Activated T-cell treated with anti-CD3 and anti-CD28 coated beads for 48 hours (primary cell): ENCODE data around the gene KCNH8.

Source experiments
- DNase-seq: peaks from one replicate; pipeline ENCODE4 v3.0.0-alpha.2; 2020; ENCODE audit warnings: low read depth

The KCNH8 gene

DNA sequence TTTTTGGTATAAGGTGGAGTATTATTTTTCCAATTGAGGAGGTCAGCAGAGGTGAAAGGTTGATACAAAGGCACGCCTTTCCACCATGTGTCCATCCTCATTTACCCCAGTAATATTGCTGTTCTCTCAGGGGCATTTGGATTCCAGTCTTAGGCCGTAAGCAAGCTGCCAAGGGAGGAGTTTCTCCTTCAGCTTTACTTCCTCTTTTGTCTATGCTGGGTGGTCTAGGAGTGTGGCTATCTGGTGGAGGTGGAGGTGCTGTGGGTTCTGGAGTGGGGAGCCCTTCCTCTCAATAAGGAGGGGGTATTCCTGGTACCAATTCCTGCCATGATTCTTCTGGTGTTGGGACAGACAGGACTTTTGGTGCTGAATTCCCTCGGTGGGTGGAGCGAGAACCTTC is 340.6 kb downstream of the KCNH8 start:
- DNase-seq, result no peak

DNA sequence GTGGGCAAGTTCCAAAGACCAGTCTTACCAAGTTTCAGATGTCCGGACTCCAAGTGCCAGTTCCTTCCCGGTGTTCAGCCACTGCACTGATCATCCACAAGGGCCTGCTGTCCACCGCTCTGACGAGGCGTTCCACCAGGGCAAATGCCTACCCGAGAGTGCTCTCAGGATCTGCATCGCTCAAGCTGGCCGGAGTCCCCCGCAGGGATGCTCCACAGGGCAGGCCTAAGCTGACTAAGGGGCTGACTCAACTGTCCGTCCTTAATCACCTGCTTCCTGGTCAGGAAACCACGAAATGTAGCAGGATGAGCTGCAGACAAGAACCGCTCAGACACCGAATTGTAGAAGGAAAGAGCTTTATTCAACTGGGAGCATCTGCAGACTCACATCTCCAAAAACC is 341.6 kb downstream of the KCNH8 start:
- no peak for DNase-seq

DNA sequence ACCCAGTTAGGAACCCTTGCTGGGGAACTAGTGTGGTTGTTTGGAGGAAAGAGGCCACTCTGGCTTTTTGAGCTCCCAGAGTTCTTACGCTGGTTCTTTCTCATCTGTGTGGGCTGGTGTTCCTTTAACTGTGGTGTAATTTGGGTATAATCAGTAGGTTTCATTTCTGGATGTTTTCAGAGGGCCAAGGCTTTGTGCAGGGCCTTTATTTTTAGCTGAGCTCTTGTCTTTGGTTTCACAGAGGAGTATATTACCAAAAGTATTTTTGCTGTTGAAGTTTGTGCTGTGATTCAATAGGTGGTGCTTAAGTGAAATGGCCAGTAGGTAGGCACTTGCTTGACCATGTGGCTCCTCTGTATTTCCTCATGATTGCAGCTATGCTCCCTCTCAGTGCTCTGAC is 357.9 kb downstream of the KCNH8 start:
- no peak for DNase-seq

DNA sequence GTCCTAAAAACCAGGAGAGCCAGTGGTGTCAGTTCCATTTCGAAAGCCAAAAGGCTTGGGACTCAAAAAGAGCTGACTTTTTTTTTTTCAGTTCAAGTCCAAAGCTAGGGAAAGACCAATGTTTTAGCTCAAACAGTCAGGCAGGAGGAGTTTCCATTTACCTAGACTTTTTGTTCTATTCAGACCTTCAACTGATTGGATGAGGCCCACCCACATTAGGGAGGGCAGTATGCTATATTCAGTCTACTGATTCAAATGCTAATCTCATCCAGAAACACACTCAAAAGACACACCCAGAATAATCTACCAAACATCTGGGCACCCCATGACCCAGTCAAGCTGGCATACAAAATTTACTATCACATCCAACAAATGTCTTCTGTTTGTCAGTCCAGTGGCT is 374.0 kb downstream of the KCNH8 start:
- DNase-seq, result no peak

DNA sequence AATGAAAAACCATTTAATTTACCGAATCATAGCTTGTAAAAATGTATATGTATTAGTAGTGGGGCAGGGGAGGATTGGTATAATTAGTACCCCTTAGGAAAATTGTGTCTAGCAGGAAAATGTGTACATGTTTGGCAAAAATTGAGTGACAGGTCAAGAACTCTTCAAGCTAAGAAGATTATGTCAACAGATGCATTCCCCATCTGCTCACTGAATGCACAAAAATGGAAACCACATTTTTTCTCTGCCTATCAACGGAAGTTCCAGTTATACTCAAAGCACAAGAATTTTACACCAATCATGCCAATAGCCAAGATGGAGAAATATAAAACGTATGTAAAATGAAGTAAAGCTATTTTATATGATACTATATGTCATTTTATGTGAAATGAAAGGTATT is 377.8 kb downstream of the KCNH8 start:
- no peak for DNase-seq

DNA sequence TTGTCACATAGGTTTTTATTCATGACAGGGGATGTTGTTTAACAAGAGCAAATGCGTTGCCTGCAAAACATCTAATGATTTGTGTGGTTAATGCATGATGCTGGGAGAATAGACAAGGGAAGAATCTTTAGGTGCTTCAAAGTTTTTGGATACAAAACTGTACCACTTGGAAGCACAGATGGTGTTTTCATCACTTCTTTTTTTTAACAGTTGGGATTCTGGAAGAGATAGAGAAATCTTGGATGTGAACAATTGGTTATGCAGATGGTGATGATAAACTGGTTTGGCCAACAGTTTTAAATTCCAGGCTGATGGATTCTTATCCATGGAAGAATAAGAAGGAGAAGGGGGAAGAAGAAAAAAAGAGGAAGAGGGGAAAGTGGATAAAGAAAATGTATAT is 379.4 kb downstream of the KCNH8 start:
- no peak for DNase-seq

DNA sequence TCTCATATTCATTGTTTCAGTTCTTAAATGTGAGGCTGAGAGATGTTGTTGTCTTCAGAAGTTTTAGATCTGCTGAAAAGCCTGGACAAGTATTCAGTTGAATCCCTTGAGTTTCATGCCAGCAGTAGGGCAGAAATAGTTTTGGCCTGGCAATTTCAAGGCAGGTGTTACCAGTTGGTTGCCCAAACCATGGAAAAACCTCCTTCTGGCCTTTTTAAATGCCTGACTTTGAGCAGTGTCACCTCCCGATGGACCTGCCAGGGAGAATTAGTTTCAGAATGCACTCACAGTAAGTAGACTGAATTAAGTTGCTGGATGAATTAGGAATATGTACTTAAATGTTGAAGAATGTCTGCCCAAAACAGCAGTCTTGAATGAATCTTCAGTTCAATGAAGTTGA is 383.1 kb downstream of the KCNH8 start:
- DNase-seq, result no peak

DNA sequence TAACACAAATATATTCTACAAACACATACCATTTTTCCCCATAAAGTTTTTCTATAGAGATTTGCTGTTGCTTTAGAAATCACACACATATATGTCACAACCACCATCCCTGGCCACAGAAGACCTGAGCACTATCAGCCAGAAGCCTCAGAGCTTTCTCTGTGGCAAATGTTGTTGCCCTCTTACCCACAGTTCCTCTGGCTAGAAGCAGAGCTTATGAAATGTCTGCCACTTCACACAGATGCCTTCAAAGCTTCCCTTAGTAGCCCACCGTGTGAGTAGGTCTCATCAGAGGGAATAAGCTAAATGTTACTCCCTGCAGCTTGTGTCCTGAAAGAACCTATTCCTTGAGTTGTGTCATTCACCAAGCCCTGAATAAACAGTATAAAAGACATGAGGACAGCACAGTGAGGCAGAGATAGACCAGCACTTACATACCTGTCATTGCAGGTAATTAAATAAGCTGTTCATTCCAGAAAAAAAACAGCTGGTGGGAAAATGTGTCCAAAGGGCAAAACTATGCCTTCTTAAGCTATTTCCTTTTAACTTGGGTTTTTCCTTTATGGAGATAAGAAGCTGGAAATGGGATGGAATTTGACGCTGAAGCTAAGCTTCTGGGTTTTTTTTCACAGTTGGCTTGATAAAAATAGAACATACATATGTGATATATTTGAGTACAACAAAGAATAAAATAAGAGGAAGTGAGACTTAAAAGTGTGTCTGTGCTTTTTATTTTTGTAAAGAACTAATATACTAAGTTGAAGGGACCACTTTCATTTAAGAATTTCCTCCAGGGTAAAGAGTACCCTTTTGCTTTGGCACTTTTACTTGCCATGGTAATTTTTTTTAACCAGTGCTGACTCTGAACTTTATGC is 391.4 kb downstream of the KCNH8 start:
- no peak for DNase-seq

DNA sequence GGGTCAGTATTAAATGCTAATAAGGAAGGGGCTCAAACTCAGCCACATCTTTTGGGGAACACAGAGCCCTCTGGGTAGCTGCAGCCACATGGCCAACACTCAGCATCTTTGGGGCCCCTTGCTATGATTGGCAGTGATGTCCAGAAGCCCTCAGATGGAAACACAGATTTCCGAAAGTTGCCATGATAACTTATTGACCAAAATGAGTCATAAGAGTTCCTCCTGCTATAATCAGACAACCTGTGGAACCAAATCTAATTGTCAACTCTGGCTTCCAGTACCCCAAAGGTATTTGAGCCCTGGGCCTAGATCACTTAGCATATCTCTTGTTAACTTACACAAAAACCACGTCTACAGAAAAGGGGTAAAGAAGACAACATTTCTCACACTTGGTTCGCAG is 392.2 kb downstream of the KCNH8 start:
- no peak for DNase-seq

DNA sequence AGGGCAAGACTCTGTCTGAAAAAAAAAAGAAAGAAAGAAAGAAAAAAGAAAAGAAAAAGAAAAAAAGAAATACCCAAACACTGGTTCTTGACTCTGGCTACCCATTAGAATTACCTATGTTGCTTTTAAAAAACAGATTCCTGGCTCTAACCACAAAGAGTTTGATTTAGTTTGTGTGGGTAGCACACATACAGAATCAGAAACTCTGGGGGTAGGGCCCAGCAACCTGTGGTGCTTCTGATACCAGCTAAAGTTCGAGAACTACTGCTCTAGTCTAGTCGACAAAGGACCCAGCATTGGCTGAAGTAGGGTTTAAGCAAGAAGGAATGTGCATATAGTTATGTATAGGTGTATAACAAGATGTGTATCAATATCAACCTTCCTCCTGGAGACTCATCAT is 393.0 kb downstream of the KCNH8 start:
- no peak for DNase-seq

DNA sequence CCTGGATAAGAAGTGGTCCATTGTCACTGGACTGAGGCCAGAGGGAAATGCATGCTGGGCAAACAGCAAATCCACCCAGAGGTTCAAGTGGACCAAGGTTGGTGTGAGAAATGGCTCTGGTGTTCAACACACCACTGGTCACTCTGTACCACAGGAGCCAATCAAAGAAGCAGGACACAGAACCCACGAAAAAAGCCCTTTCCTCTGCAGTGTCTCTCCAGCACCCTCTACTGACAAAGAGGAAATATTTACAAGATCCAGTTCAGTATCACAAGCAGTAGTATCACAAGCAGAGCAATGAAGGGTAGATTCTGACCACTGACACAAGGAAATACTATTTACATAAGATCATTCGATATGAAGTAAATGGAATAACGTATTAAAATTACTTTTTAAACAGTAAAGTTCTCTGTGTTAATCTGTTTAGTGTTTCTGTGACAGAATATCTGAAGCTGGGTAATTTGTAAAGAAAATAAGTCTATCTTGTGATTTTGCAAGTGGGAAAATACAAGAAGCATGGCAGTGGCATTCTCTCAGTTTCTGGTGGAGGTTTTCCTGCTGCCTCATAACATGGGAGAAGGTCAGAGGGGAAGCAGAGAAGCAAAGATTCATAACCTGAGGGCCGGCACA is 395.0 kb downstream of the KCNH8 start:
- DNase-seq, result no peak

DNA sequence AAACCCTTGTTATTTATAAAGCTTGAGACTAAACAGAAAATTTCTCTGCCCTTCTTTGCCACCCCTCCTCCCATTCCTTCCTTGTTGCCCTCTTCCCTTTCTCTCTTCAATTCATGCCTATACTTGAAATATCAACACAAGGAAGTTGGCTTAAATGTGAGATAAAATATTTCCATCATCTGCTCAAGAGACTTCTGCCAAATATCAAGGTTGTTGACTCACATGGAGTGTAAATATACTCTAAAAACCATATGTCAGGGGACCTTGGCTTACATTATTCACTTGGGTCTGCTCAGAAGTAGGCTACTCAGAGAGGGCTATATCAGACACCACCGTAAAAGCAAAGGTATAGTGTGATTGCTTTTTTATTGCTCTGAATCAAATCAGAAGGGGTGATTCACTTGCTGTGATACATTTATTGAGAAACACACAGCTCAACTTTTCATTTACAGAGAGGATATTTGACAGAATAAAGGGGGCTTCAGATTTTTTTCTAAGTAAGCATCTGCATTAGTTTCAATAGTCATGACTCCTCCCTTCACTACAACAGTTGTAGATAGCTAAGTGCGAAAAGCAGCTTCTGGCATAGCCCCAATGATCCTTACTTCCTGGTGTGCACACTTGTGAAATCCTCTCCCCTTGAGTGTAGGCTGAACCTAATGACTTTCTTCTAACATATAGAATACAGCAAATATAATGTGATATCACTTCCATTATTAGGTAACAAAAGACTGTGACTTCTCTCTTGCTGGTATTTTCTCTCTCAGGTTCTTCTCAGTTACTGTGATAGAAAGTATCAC is 399.6 kb downstream of the KCNH8 start:
- no peak for DNase-seq

DNA sequence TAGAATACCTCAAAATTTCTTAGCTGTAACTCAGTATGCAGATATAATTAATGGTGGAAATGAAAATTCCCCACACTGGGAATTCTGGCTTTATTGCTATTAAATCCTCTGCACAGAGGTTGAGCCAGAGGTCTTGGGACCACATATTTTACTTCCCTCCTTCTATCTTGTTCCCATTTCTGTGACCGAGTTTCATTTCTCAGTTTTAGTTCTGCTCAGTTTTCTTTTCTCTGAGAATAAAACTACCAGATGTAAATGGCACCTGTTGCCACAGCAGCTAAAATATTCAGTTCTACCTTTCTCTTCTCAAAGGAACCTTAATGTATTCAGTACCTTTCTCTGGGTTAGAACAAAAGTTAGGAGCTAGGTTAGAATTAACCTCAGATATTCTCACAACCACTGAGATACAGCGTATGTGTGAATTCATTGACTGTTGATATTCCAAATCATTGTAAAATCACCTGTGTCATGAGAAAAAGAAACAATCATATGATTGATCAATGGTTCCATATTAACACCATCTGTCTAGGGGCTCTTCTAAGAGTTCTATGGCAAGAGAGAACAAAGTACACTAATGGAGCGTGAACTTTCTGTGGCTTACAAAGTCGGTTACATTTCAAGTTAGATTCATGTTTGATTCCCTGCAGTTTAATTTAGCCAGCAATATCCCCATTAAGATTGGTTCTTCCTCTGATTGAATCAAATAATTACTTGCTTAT is 411.6 kb downstream of the KCNH8 start:
- DNase-seq, result no peak

DNA sequence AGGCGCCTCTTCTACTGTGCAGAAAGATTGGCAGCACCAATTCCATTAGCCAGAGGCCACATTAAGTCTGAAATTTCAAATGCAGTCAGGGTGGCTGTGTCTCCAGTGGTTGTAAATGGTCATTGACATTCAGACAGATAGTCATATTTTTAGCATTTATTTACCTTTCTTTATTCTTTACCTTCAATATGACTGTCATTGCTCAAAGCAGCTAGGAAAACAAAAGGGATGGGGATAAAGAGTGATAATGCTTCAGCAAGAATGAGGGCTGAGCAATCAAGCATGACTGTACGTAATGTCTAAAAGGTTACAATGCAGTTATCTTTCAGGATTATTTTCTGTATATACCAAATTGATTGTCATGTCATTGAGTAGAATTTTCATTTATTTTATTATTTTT is 425.3 kb downstream of the KCNH8 start:
- DNase-seq, result no peak

DNA sequence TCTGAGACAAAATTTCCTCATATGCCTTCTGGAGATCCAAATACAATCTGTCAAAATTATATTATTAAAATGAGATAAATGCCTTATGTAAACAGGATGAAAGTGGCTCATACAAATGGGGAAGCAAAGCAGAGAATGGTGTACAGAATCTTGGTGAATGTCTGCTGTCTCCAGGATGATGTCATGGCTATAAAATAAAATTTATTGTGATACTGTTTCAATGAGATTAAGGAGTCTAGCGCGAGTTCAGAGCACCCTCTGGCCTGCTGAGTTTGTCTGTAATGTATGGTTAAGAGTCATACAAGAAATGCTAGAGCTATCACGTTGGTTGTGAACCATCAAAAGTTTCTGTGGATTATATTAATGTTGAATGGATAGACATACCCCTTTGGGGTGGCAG is 426.0 kb downstream of the KCNH8 start:
- DNase-seq, result no peak

DNA sequence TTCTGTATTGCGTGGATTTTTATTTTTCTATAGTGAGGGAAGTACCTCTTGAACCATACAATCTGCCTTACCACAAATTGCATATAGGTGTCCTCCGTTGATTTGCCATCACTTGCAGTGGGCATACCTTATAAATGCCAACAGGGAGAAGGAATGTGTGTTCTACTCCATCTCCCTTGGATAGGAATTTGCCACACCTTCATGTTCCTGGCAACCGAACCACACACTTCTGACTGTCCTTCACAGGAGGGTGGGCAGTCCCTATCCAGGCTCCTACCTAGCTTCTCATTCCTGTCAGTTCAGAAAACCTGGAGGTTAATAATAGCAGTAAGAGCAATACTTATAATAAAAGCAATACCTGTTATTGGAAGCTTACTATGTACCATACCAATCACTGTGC is 428.0 kb downstream of the KCNH8 start:
- no peak for DNase-seq
